Suprapubic skin (tissue), 4 donors: Measurements from ENCODE around the gene CHRNB1. TPM values are rescaled to one million over a fixed set of nuclear protein-coding genes. Genes with fewer than 3 reads are reported as not detected.

ENCODE experiments used
- DNase-seq, 2 donors: peaks; one replicate each; pipeline ENCODE4 v3.0.0-alpha.2; 2019; ENCODE audit warnings: low spot score in 2 of 2
- H3K27ac ChIP-seq: fragments of 200-600 bp; sonication (generic); one replicate; pipeline ENCODE4 v1.5.1; 2019
- H3K27me3 ChIP-seq: fragments of 200-600 bp; sonication (generic); one replicate; pipeline ENCODE4 v1.5.1; 2019
- H3K36me3 ChIP-seq: fragments of 200-600 bp; sonication (generic); one replicate; pipeline ENCODE4 v1.5.1; 2019
- H3K4me1 ChIP-seq: fragments of 200-600 bp; sonication (generic); one replicate; pipeline ENCODE4 v1.5.1; 2019
- H3K4me3 ChIP-seq: fragments of 200-600 bp; sonication (generic); one replicate; pipeline ENCODE4 v1.5.1; 2019; ENCODE audit warnings: mild to moderate bottlenecking
- H3K9me3 ChIP-seq: fragments of 200-600 bp; sonication (generic); one replicate; pipeline ENCODE4 v1.5.1; 2019
- EP300 ChIP-seq: sonication (generic); formaldehyde crosslinking; IDR thresholded peaks from one replicate; pipeline ENCODE4 v1.6.1; 2017; ENCODE audit warnings: antibody characterized with exemption
- POLR2A ChIP-seq, 2 donors: fragments of 450-650 bp; IDR thresholded peaks; one replicate each; pipeline ENCODE4 v1.6.1; 2017; ENCODE audit warnings: antibody characterized with exemption in 2 of 2, mild to moderate bottlenecking in 2 of 2, moderate library complexity in 2 of 2
- POLR2AphosphoS5 ChIP-seq, 3 donors: sonication (generic); formaldehyde crosslinking; IDR thresholded peaks; one replicate each; pipeline ENCODE4 v1.6.1; 2017; ENCODE audit warnings: antibody characterized with exemption in 3 of 3
- WGBS: methylation state at CpG from one replicate; pipeline ENCODE4 v1.1.5; 2018; 5-methylcytosine and 5-hydroxymethylcytosine counted together
- total RNA-seq, 4 donors: library from RNA; depleted of rRNA; stranded (reverse); fragments of >200 nt; gene quantifications; one replicate each; pipeline ENCODE4 v1.1.0, GENCODE V29; 2016
- TF ChIP-seq, protein P1 (sequence below), 2 donors: fragments of 200-600 bp in 1 of 2; fragments of 450-650 bp in 1 of 2; sonication (generic) in 1 of 2; IDR thresholded peaks; one replicate each; pipeline ENCODE4 v1.5.1; 2016 to 2019; ENCODE audit warnings: antibody characterized with exemption in 2 of 2, mild to moderate bottlenecking in 1 of 2, moderate library complexity in 1 of 2

Gene CHRNB1
- total RNA-seq, 4 donors from 2014 or later, result 7.3 to 11.3 (median 9.7) TPM

DNA sequence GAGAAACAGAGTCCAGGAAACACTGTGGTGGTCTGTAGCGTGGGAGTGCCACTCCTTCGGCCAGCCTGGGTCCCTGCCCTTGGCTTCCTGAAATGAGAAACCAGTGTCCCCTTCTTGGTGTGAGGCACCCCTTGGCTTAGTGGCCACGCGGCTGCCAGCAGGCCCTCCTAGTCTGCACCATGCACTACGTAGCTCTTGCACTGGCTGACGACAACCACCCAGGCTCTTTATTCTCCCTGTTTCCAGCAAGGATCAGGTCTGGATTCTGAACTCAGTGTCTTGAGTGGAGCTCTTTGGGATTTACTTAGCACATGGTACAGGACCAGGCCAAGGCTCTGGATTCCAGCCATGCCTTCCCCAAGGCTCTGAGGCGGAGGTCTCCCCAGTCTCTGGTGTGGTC is 17.3 kb upstream of the CHRNB1 start:
- H3K4me1 ChIP-seq, result no peaks in the 10 kb centered on the region
- 94% methylated on average over 7 of the region's 7 CpGs for WGBS
- DNase-seq, result no peak
- H3K9me3 ChIP-seq, result no peaks in the 10 kb centered on the region
- H3K36me3 ChIP-seq, result no peaks in the 10 kb centered on the region
- H3K4me3 ChIP-seq, result no peak overlapping the region
- TF ChIP-seq, protein P1, sequence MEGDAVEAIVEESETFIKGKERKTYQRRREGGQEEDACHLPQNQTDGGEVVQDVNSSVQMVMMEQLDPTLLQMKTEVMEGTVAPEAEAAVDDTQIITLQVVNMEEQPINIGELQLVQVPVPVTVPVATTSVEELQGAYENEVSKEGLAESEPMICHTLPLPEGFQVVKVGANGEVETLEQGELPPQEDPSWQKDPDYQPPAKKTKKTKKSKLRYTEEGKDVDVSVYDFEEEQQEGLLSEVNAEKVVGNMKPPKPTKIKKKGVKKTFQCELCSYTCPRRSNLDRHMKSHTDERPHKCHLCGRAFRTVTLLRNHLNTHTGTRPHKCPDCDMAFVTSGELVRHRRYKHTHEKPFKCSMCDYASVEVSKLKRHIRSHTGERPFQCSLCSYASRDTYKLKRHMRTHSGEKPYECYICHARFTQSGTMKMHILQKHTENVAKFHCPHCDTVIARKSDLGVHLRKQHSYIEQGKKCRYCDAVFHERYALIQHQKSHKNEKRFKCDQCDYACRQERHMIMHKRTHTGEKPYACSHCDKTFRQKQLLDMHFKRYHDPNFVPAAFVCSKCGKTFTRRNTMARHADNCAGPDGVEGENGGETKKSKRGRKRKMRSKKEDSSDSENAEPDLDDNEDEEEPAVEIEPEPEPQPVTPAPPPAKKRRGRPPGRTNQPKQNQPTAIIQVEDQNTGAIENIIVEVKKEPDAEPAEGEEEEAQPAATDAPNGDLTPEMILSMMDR (IDR thresholded peaks at IDR 0.05), result no peak
- no peak for TF ChIP-seq POLR2A (IDR thresholded peaks at IDR 0.05)
- TF ChIP-seq EP300, result no peak
- TF ChIP-seq POLR2AphosphoS5 (IDR thresholded peaks at IDR 0.05), result no peak
- no peaks in the 10 kb centered on the region for H3K27me3 ChIP-seq
- H3K27ac ChIP-seq, result no peak overlapping the region

DNA sequence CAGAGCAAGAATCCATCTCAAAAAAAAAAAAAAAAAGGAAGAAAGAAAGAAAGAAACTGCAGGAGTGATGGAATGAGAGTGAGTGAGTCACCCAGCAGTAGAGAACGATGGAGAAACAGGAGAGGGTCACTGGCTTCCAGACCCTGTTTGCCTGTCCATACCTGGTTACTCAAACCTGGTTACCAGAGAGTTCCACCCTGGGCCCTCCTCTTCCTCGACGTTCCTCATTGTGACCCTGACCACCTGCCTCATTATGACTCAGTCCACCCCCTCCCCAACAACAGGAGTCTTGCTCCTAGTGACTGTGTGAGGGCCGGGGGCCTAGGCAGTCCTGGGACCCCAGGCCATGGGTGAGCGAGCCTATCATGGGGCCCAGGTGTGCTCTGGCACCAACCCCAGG is 16.3 kb upstream of the CHRNB1 start, which contains the start of gene SPEM3:
Gene SPEM3, plus strand, starts transcription at position 301 of the 400 bp plus-strand sequence. Its CDS starts 46 bp downstream, at position 347.
- DNase-seq, result no peak
- WGBS, result 82% methylated on average over 5 of the region's 5 CpGs
- H3K36me3 ChIP-seq, result no peaks in the 10 kb centered on the region
- no peaks in the 10 kb centered on the region for H3K4me1 ChIP-seq
- H3K9me3 ChIP-seq, result no peaks in the 10 kb centered on the region
- no peak within 1 kb of the TSS for H3K4me3 ChIP-seq
- H3K27me3 ChIP-seq, result no peaks in the 10 kb centered on the region
- no peak within 1 kb of the TSS for H3K27ac ChIP-seq
- no peak for TF ChIP-seq POLR2AphosphoS5 (IDR thresholded peaks at IDR 0.05)
- TF ChIP-seq, protein P1 (IDR thresholded peaks at IDR 0.05), result no peak

- no peak overlapping the region for H3K4me3 ChIP-seq
- no peaks in the 10 kb centered on the region for H3K36me3 ChIP-seq
- WGBS, result 96% methylated on average over 7 of the region's 10 CpGs
- no peaks in the 10 kb centered on the region for H3K27me3 ChIP-seq
- no peak for DNase-seq
- no peaks in the 10 kb centered on the region for H3K4me1 ChIP-seq
- H3K9me3 ChIP-seq, result no peaks in the 10 kb centered on the region
- no peak for TF ChIP-seq EP300
- TF ChIP-seq POLR2AphosphoS5 (IDR thresholded peaks at IDR 0.05), result no peak
- TF ChIP-seq, protein P1 (IDR thresholded peaks at IDR 0.05), result no peak
- TF ChIP-seq POLR2A (IDR thresholded peaks at IDR 0.05), result no peak
- H3K27ac ChIP-seq, result no peak overlapping the region
These were observed 15.1 kb upstream of the CHRNB1 start for GRCh38 chr17:7429722-7430121.

- WGBS, result 100% methylated on average over 1 of the region's 1 CpG
- Histone ChIP-seq H3K36me3 (no peaks in the 10 kb centered on the region), H3K9me3 (no peaks in the 10 kb centered on the region), H3K4me1 (peaks cover 10% of the 10 kb centered on the region), H3K4me3 (no peak overlapping the region), H3K27me3 (no peaks in the 10 kb centered on the region), H3K27ac (no peak overlapping the region)
- no peak for TF ChIP-seq POLR2AphosphoS5 (IDR thresholded peaks at IDR 0.05)
- TF ChIP-seq EP300, result no peak
- no peak for TF ChIP-seq POLR2A (IDR thresholded peaks at IDR 0.05)
- TF ChIP-seq, protein P1 (IDR thresholded peaks at IDR 0.05), result no peak
- DNase-seq, result no peak
These were observed 13.6 kb upstream of the CHRNB1 start for GRCh38 chr17:7431231-7431630.

- DNase-seq, result no peak
- no peak for TF ChIP-seq POLR2A (IDR thresholded peaks at IDR 0.05)
- TF ChIP-seq, protein P1 (IDR thresholded peaks at IDR 0.05), result no peak
- TF ChIP-seq POLR2AphosphoS5 (IDR thresholded peaks at IDR 0.05), result no peak
- no peak for TF ChIP-seq EP300
- WGBS, result 94% methylated on average over 11 of the region's 11 CpGs
- H3K9me3 ChIP-seq, result no peaks in the 10 kb centered on the region
- H3K27me3 ChIP-seq, result no peaks in the 10 kb centered on the region
- H3K36me3 ChIP-seq, result no peaks in the 10 kb centered on the region
- H3K27ac ChIP-seq, result no peak overlapping the region
- no peak overlapping the region for H3K4me3 ChIP-seq
- H3K4me1 ChIP-seq, result peaks cover 21% of the 10 kb centered on the region
These were observed 12.6 kb upstream of the CHRNB1 start for GRCh38 chr17:7432296-7432695.
